ENCODE results near the gene CERS2. TPM values are rescaled to one million over a fixed set of nuclear protein-coding genes. Genes with fewer than 3 reads are reported as not detected.

Gene CERS2
- total and polyA plus RNA-seq, 2 of the 13 experiments (the other 11 are each of a cell fraction or from before 2014, with no cell fraction given): 269 to 298 TPM

- TF ChIP-seq ZNF616 (CRISPR knock-in tag; IDR thresholded peaks at IDR 0.05; ENCODE audit: low read depth): no peak
- no peak for TF ChIP-seq ZNF713 (CRISPR knock-in tag; IDR thresholded peaks at IDR 0.05)
- TF ChIP-seq MEIS2 (CRISPR knock-in tag; IDR thresholded peaks at IDR 0.05): peak; percentile 1; the same call in 1 of the 2 replicates
- no peak for TF ChIP-seq ZNF75D (CRISPR knock-in tag; IDR thresholded peaks at IDR 0.05; ENCODE audit: borderline replicate concordance)
- no peak for TF ChIP-seq MTA3 (CRISPR knock-in tag; IDR thresholded peaks at IDR 0.05)
- no peak for TF ChIP-seq DNMT1 (CRISPR knock-in tag; IDR thresholded peaks at IDR 0.05)
- TF ChIP-seq, protein P1, sequence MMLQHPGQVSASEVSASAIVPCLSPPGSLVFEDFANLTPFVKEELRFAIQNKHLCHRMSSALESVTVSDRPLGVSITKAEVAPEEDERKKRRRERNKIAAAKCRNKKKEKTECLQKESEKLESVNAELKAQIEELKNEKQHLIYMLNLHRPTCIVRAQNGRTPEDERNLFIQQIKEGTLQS (CRISPR knock-in tag; IDR thresholded peaks at IDR 0.05): no peak
- TF ChIP-seq ZBTB42 (CRISPR knock-in tag; IDR thresholded peaks at IDR 0.05): no peak
- TF ChIP-seq DBP (CRISPR knock-in tag; IDR thresholded peaks at IDR 0.05; ENCODE audit: not compliant biosample characterization): no peak
- no peak for TF ChIP-seq EEA1 (CRISPR knock-in tag; IDR thresholded peaks at IDR 0.05; ENCODE audit: borderline replicate concordance)
- no peak for TF ChIP-seq ZNF468 (CRISPR knock-in tag; IDR thresholded peaks at IDR 0.05)
- TF ChIP-seq, protein P2, sequence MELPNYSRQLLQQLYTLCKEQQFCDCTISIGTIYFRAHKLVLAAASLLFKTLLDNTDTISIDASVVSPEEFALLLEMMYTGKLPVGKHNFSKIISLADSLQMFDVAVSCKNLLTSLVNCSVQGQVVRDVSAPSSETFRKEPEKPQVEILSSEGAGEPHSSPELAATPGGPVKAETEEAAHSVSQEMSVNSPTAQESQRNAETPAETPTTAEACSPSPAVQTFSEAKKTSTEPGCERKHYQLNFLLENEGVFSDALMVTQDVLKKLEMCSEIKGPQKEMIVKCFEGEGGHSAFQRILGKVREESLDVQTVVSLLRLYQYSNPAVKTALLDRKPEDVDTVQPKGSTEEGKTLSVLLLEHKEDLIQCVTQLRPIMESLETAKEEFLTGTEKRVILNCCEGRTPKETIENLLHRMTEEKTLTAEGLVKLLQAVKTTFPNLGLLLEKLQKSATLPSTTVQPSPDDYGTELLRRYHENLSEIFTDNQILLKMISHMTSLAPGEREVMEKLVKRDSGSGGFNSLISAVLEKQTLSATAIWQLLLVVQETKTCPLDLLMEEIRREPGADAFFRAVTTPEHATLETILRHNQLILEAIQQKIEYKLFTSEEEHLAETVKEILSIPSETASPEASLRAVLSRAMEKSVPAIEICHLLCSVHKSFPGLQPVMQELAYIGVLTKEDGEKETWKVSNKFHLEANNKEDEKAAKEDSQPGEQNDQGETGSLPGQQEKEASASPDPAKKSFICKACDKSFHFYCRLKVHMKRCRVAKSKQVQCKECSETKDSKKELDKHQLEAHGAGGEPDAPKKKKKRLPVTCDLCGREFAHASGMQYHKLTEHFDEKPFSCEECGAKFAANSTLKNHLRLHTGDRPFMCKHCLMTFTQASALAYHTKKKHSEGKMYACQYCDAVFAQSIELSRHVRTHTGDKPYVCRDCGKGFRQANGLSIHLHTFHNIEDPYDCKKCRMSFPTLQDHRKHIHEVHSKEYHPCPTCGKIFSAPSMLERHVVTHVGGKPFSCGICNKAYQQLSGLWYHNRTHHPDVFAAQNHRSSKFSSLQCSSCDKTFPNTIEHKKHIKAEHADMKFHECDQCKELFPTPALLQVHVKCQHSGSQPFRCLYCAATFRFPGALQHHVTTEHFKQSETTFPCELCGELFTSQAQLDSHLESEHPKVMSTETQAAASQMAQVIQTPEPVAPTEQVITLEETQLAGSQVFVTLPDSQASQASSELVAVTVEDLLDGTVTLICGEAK (IDR thresholded peaks at IDR 0.05): no peak
- TF ChIP-seq, protein P2 (CRISPR knock-in tag; IDR thresholded peaks at IDR 0.05): no peak
- no peak for TF ChIP-seq TIGD3 (CRISPR knock-in tag; IDR thresholded peaks at IDR 0.05; ENCODE audit: borderline replicate concordance)
These were observed 2.8 kb downstream of the CERS2 start (continued) for GRCh38 chr1:150971583-150972416.
